SU-DHL-6 (cell line): ENCODE data around the gene GBF1.

Experiments
- H2AFZ ChIP-seq: fragments of 200-600 bp; sonication (generic); 2 replicates; pipeline ENCODE4 v1.6.1; 2014; ENCODE audit warnings: low read depth, mild to moderate bottlenecking, moderate library complexity, mixed read lengths, antibody characterized with exemption, low read length; ENCODE audit not compliant: severe bottlenecking
- H3F3A ChIP-seq: fragments of 200-600 bp; shearing (Covaris generic); 2 replicates; pipeline ENCODE4 v1.6.0; 2016; ENCODE audit warnings: antibody characterized with exemption, mild to moderate bottlenecking; ENCODE audit not compliant: insufficient read depth
- H3K27ac ChIP-seq: fragments of 200-600 bp; sonication (generic); 2 replicates; pipeline ENCODE4 v1.5.1; 2016; ENCODE audit warnings: low read depth, mild to moderate bottlenecking, low read length, moderate library complexity, mixed read lengths
- H3K27me3 ChIP-seq: fragments of 200-600 bp; sonication (generic), shearing (Covaris generic); 2 replicates; pipeline ENCODE4 v1.6.0; 2014; ENCODE audit warnings: mild to moderate bottlenecking, low read length
- H3K36me3 ChIP-seq: fragments of 200-600 bp; sonication (generic); 2 replicates; pipeline ENCODE4 v1.6.1; 2014; ENCODE audit warnings: mild to moderate bottlenecking, low read length, mixed read lengths
- H3K4me2 ChIP-seq: fragments of 300-600, 200-600 bp; shearing (Covaris generic), sonication (generic); 2 replicates; pipeline ENCODE4 v1.6.0; 2014; ENCODE audit warnings: low read length, low read depth, mild to moderate bottlenecking; ENCODE audit not compliant: poor library complexity, severe bottlenecking
- H3K4me3 ChIP-seq: fragments of 200-600 bp; sonication (generic); 2 replicates; pipeline ENCODE4 v1.5.1; 2014; ENCODE audit warnings: antibody characterized with exemption, low read length, mild to moderate bottlenecking, mixed read lengths; ENCODE audit not compliant: insufficient read depth, poor library complexity, severe bottlenecking
- H3K79me2 ChIP-seq: fragments of 200-600 bp; sonication (generic); 2 replicates; pipeline ENCODE4 v1.6.1; 2014; ENCODE audit warnings: mild to moderate bottlenecking, low read length, moderate library complexity; ENCODE audit not compliant: insufficient read depth
- H3K9ac ChIP-seq: fragments of 200-600 bp; sonication (generic); 2 replicates; pipeline ENCODE4 v1.7.0; 2014; ENCODE audit warnings: mild to moderate bottlenecking, low read length
- H3K9me2 ChIP-seq: fragments of 200-600 bp; sonication (generic); replicated peaks from 2 replicates; pipeline ENCODE4 v1.6.1; 2014; ENCODE audit warnings: low read length; ENCODE audit not compliant: insufficient read depth
- H3K9me3 ChIP-seq: fragments of 200-600 bp; sonication (generic); 2 replicates; pipeline ENCODE4 v1.6.1; 2014; ENCODE audit warnings: low read length, mixed read lengths; ENCODE audit not compliant: insufficient read depth
- H4K20me1 ChIP-seq: fragments of 200-600 bp; sonication (generic); 2 replicates; pipeline ENCODE4 v1.6.1; 2014; ENCODE audit warnings: low read depth, mild to moderate bottlenecking, antibody characterized with exemption, low read length, moderate library complexity, mixed read lengths
- CTCF ChIP-seq: fragments of 200-600 bp; sonication (generic); IDR thresholded peaks from one replicate; pipeline ENCODE4 v1.5.1; 2017; ENCODE audit warnings: antibody characterized with exemption, mild to moderate bottlenecking, low read length, moderate library complexity; ENCODE audit not compliant: insufficient read depth, poor library complexity, severe bottlenecking
- EZH2phosphoT487 ChIP-seq: fragments of 200-600 bp; sonication (generic), shearing (Covaris generic); conservative IDR thresholded peaks from 2 replicates; pipeline ENCODE4 v1.6.1; 2018; ENCODE audit warnings: mild to moderate bottlenecking, antibody characterized with exemption, low read length, moderate library complexity, mixed read lengths

Gene GBF1

GRCh38 chr10:102227050-102227449 is 18.3 kb upstream of the GBF1 start:
- H3K9me2 ChIP-seq = no peaks in the 10 kb centered on the region
- H3K9ac ChIP-seq = no peak overlapping the region
- no peaks in the 10 kb centered on the region for H4K20me1 ChIP-seq
- no peak overlapping the region for H3K4me3 ChIP-seq
- no peaks in the 10 kb centered on the region for H3K36me3 ChIP-seq
- H3K9me3 ChIP-seq = no peaks in the 10 kb centered on the region
- H3K79me2 ChIP-seq = no peaks in the 10 kb centered on the region
- TF ChIP-seq EZH2phosphoT487 = no peak
- H2AFZ ChIP-seq = no peak overlapping the region
- no peaks in the 10 kb centered on the region for H3K27me3 ChIP-seq
- no peak overlapping the region for H3K27ac ChIP-seq
- no peaks in the 10 kb centered on the region for H3F3A ChIP-seq
- no peak overlapping the region for H3K4me2 ChIP-seq

- TF ChIP-seq CTCF = peak; percentile 80
- TF ChIP-seq EZH2phosphoT487 = no peak
- H3K4me2 ChIP-seq = peak overlapping the region; percentile 46
- no peaks in the 10 kb centered on the region for H3K9me2 ChIP-seq
- H3K79me2 ChIP-seq = no peaks in the 10 kb centered on the region
- H3K27me3 ChIP-seq = no peaks in the 10 kb centered on the region
- H3K9me3 ChIP-seq = no peaks in the 10 kb centered on the region
- H3K4me3 ChIP-seq = no peak overlapping the region
- no peak overlapping the region; the same call in 1 of the 2 replicates for H3K9ac ChIP-seq
- peak overlapping the region; percentile 63 for H2AFZ ChIP-seq
- no peak overlapping the region for H3K27ac ChIP-seq
- no peaks in the 10 kb centered on the region for H3K36me3 ChIP-seq
- no peaks in the 10 kb centered on the region for H4K20me1 ChIP-seq
- no peaks in the 10 kb centered on the region for H3F3A ChIP-seq
Observed at GRCh38 chr10:102229810-102230263, 15.5 kb upstream of the GBF1 start.

- Histone ChIP-seq H3K79me2 (no peaks in the 10 kb centered on the region), H3K27ac (no peak overlapping the region), H3K9me3 (no peaks in the 10 kb centered on the region), H3K36me3 (no peaks in the 10 kb centered on the region), H3K9ac (no peak overlapping the region), H3K4me3 (no peak overlapping the region), H2AFZ (no peak overlapping the region), H3K27me3 (no peaks in the 10 kb centered on the region), H3F3A (no peaks in the 10 kb centered on the region), H4K20me1 (no peaks in the 10 kb centered on the region), H3K9me2 (no peaks in the 10 kb centered on the region), H3K4me2 (peak overlapping the region; percentile 46)
- no peak for TF ChIP-seq CTCF
Observed at GRCh38 chr10:102230264-102230860, 15.0 kb upstream of the GBF1 start.

GRCh38 chr10:102230861-102231356 is 14.4 kb upstream of the GBF1 start:
- no peaks in the 10 kb centered on the region for H3F3A ChIP-seq
- H3K9ac ChIP-seq = no peak overlapping the region
- no peak for TF ChIP-seq EZH2phosphoT487
- TF ChIP-seq CTCF = no peak
- no peaks in the 10 kb centered on the region for H3K79me2 ChIP-seq
- H4K20me1 ChIP-seq = no peaks in the 10 kb centered on the region
- H3K27ac ChIP-seq = no peak overlapping the region
- H3K9me2 ChIP-seq = no peaks in the 10 kb centered on the region
- no peak overlapping the region for H3K4me3 ChIP-seq
- no peak overlapping the region for H3K4me2 ChIP-seq
- no peaks in the 10 kb centered on the region for H3K9me3 ChIP-seq
- H3K27me3 ChIP-seq = no peaks in the 10 kb centered on the region
- H2AFZ ChIP-seq = no peak overlapping the region
- no peaks in the 10 kb centered on the region for H3K36me3 ChIP-seq
